ENCODE measurements around the gene RAD51.

Gene RAD51

GRCh38 chr15:40739854-40740253, 44.9 kb downstream of the RAD51 start:
- DNase-seq (ENCODE audit: low read depth), result no peak
- no peak overlapping the region for H3K4me3 ChIP-seq (ENCODE audit: low read depth, low read length)
- no peak for TF ChIP-seq CTCF (IDR thresholded peaks at IDR 0.05; ENCODE audit: control insufficient read depth, extremely low read depth, insufficient read depth)

- no peak for DNase-seq (ENCODE audit: low read depth)
- TF ChIP-seq CTCF (IDR thresholded peaks at IDR 0.05; ENCODE audit: control insufficient read depth, extremely low read depth, insufficient read depth), result no peak
- H3K4me3 ChIP-seq (ENCODE audit: low read depth, low read length), result no peak overlapping the region
Observed at GRCh38 chr15:40743485-40743901, 48.5 kb downstream of the RAD51 start.

GRCh38 chr15:40743921-40744814, 49.2 kb downstream of the RAD51 start:
- no peak for DNase-seq (ENCODE audit: low read depth)

GRCh38 chr15:40744815-40745152, 49.8 kb downstream of the RAD51 start:
- no peak for DNase-seq (ENCODE audit: low read depth)
- no peak overlapping the region for H3K4me3 ChIP-seq (ENCODE audit: low read depth, low read length)
- no peak for TF ChIP-seq CTCF (IDR thresholded peaks at IDR 0.05; ENCODE audit: control insufficient read depth, extremely low read depth, insufficient read depth)

More at GRCh38 chr15:40743921-40744814, 49.2 kb downstream of the RAD51 start:
- TF ChIP-seq CTCF (IDR thresholded peaks at IDR 0.05; ENCODE audit: control insufficient read depth, extremely low read depth, insufficient read depth), result no peak
- H3K4me3 ChIP-seq (ENCODE audit: low read depth, low read length), result no peak overlapping the region

- no peak for DNase-seq (ENCODE audit: low read depth)
- no peak overlapping the region for H3K4me3 ChIP-seq (ENCODE audit: low read depth, low read length)
- no peak for TF ChIP-seq CTCF (IDR thresholded peaks at IDR 0.05; ENCODE audit: control insufficient read depth, extremely low read depth, insufficient read depth)
Observed at GRCh38 chr15:40746916-40747418, 52.0 kb downstream of the RAD51 start.

- no peak for DNase-seq (ENCODE audit: low read depth)
Observed at GRCh38 chr15:40747685-40748631, 53.0 kb downstream of the RAD51 start.

More at GRCh38 chr15:40747685-40748631, 53.0 kb downstream of the RAD51 start:
- H3K4me3 ChIP-seq (ENCODE audit: low read depth, low read length), result no peak overlapping the region
- TF ChIP-seq CTCF (IDR thresholded peaks at IDR 0.05; ENCODE audit: control insufficient read depth, extremely low read depth, insufficient read depth), result no peak
